OCI-LY7 (cell line): Measurements from ENCODE around the gene FAM78A. TPM values are rescaled to one million over a fixed set of nuclear protein-coding genes. Genes with fewer than 3 reads are reported as not detected.

Source experiments
- BruUV-seq: library from RNA; stranded (reverse); fragments of 400-500 nt; replicated peaks from 2 replicates; lab custom pipeline; 2021; lab: Mats Ljungman, UMichigan
- CTCF ChIA-PET: fragments of 300-600 bp; sonication (Branson Sonifier 250); formaldehyde crosslinking; loops from one replicate; lab custom pipeline; 2022; ENCODE audit warnings: antibody characterized with exemption; ENCODE audit not compliant: unreplicated experiment; lab: Charles Lee
- POLR2A ChIA-PET: fragments of 300-600 bp; sonication (Branson Sonifier 250); formaldehyde crosslinking; loops from one replicate; lab custom pipeline; 2022; ENCODE audit warnings: antibody characterized with exemption; lab: Charles Lee
- DNase-seq: peaks from one replicate; pipeline ENCODE4 v3.0.0-alpha.2; 2015; ENCODE audit warnings: low spot score
- H2AFZ ChIP-seq: fragments of 200-600 bp; sonication (generic), shearing (Covaris generic); 2 replicates; pipeline ENCODE4 v1.6.1; 2014; ENCODE audit warnings: mild to moderate bottlenecking, antibody characterized with exemption, low read length, moderate library complexity
- H3K27ac ChIP-seq: fragments of 200-600 bp; sonication (generic); 2 replicates; pipeline ENCODE4 v1.5.1; 2014; ENCODE audit warnings: mixed run types, low read depth, mild to moderate bottlenecking, moderate library complexity, low read length, inconsistent platforms; ENCODE audit not compliant: poor library complexity, severe bottlenecking
- H3K36me3 ChIP-seq: fragments of 200-600 bp; sonication (generic); 2 replicates; pipeline ENCODE4 v1.6.1; 2014; ENCODE audit warnings: mild to moderate bottlenecking, antibody characterized with exemption, low read length, moderate library complexity, mixed read lengths; ENCODE audit not compliant: insufficient read depth
- H3K4me1 ChIP-seq: fragments of 200-600 bp; sonication (generic); 2 replicates; pipeline ENCODE4 v1.5.1; 2014; ENCODE audit warnings: mild to moderate bottlenecking, low read length; ENCODE audit not compliant: insufficient read depth, poor library complexity, severe bottlenecking
- H3K4me2 ChIP-seq: fragments of 200-600 bp; sonication (generic); 2 replicates; pipeline ENCODE4 v1.6.1; 2014; ENCODE audit warnings: mild to moderate bottlenecking, low read length
- H3K4me3 ChIP-seq: fragments of 200-600 bp; sonication (generic); 2 replicates; pipeline ENCODE4 v1.5.1; 2014; ENCODE audit warnings: mild to moderate bottlenecking, low read depth, low read length; ENCODE audit not compliant: poor library complexity, severe bottlenecking
- H3K79me2 ChIP-seq: fragments of 200-600 bp; sonication (generic); 2 replicates; pipeline ENCODE4 v1.6.1; 2016; ENCODE audit warnings: low read depth, mild to moderate bottlenecking, low read length, moderate library complexity, mixed read lengths; ENCODE audit not compliant: insufficient read depth
- H3K9me2 ChIP-seq: fragments of 200-600 bp; sonication (generic); 2 replicates; pipeline ENCODE4 v1.6.1; 2016; ENCODE audit warnings: mild to moderate bottlenecking, low read length, mixed read lengths; ENCODE audit not compliant: insufficient read depth
- H3K9me3 ChIP-seq: fragments of 200-600 bp; sonication (generic); 2 replicates; pipeline ENCODE4 v1.6.1; 2014; ENCODE audit warnings: mild to moderate bottlenecking, mixed run types, low read length, mixed read lengths
- H4K20me1 ChIP-seq: fragments of 200-600 bp; sonication (generic); 2 replicates; pipeline ENCODE4 v1.6.1; 2014; ENCODE audit warnings: mild to moderate bottlenecking, antibody characterized with exemption, low read length, moderate library complexity, mixed read lengths; ENCODE audit not compliant: insufficient read depth
- CTCF ChIP-seq: fragments of 200-600 bp; sonication (generic); conservative IDR thresholded peaks from 2 replicates; pipeline ENCODE4 v1.5.1; 2014; ENCODE audit warnings: mild to moderate bottlenecking, antibody characterized with exemption, low read length, moderate library complexity, mixed read lengths
- EZH2phosphoT487 ChIP-seq: fragments of 200-600 bp; sonication (generic); IDR thresholded peaks from 2 replicates; pipeline ENCODE4 v1.6.1; 2018; ENCODE audit warnings: low read depth, borderline replicate concordance, mild to moderate bottlenecking, mixed run types, antibody characterized with exemption, low read length, moderate library complexity, mixed read lengths
- intact Hi-C: fragments of 100-400 bp; cut with micrococcal nuclease; formaldehyde crosslinking; loops from one replicate; pipeline ENCODE4 v1.10.0; 2022; ENCODE audit not compliant: unreplicated experiment
- total RNA-seq, 2 experiments: library from RNA; depleted of rRNA in 1 of 2; stranded (reverse); fragments of >200 nt in 1 of 2; shearing (Covaris generic) in 1 of 2; gene quantifications; 2 replicates each; pipeline ENCODE4 v1.2.3, GENCODE V29; 2014 to 2022

FAM78A gene
- total RNA-seq, 2 experiments from 2014 or later, result 25.0 to 35.0 TPM

- H3K9me2 ChIP-seq, result no peaks in the 10 kb centered on the region
- no peaks in the 10 kb centered on the region for H3K4me1 ChIP-seq
- H4K20me1 ChIP-seq, result no peaks in the 10 kb centered on the region
- no peaks in the 10 kb centered on the region for H3K36me3 ChIP-seq
- no peak overlapping the region for H3K27ac ChIP-seq
- no peaks in the 10 kb centered on the region for H3K79me2 ChIP-seq
- no peak overlapping the region for H3K4me3 ChIP-seq
- TF ChIP-seq EZH2phosphoT487 (no peak), CTCF (no peak)
- no peaks in the 10 kb centered on the region for H3K9me3 ChIP-seq
- intact Hi-C loops, result no loop called here
- ChIA-PET CTCF (no interaction called here), POLR2A (no interaction called here)
- H2AFZ ChIP-seq, result no peak overlapping the region
- DNase-seq, result no peak
- H3K4me2 ChIP-seq, result no peak overlapping the region
- no TSS peak for BruUV-seq
Observed at GRCh38 chr9:131307974-131308373, 31.7 kb upstream of the FAM78A start.

- Histone ChIP-seq H3K9me2 (no peaks in the 10 kb centered on the region), H3K79me2 (no peaks in the 10 kb centered on the region), H3K4me1 (no peaks in the 10 kb centered on the region), H3K27ac (no peak overlapping the region), H3K9me3 (no peaks in the 10 kb centered on the region), H3K4me3 (no peak overlapping the region), H2AFZ (no peak overlapping the region), H3K4me2 (no peak overlapping the region), H4K20me1 (no peaks in the 10 kb centered on the region), H3K36me3 (no peaks in the 10 kb centered on the region)
- DNase-seq, result no peak
- ChIA-PET CTCF (no interaction called here), POLR2A (interaction anchor here (0.7 kb wide), 1 partner anchor 55 kb away, joined by 7 read pairs; no protein-coding TSS in a partner anchor)
- TF ChIP-seq EZH2phosphoT487 (no peak), CTCF (no peak)
- intact Hi-C loops, result no loop called here
- no TSS peak for BruUV-seq
Observed at GRCh38 chr9:131306397-131307004, 30.2 kb upstream of the FAM78A start.

- TF ChIP-seq EZH2phosphoT487, result no peak
- no peak for TF ChIP-seq CTCF
- Histone ChIP-seq H3K27ac (no peak overlapping the region), H3K79me2 (no peaks in the 10 kb centered on the region), H3K4me1 (no peaks in the 10 kb centered on the region), H3K36me3 (no peaks in the 10 kb centered on the region), H2AFZ (no peak overlapping the region), H3K9me2 (no peaks in the 10 kb centered on the region), H4K20me1 (no peaks in the 10 kb centered on the region), H3K9me3 (no peaks in the 10 kb centered on the region), H3K4me2 (no peak overlapping the region), H3K4me3 (no peak overlapping the region)
- no peak for DNase-seq
- intact Hi-C loops, result no loop called here
- ChIA-PET POLR2A (no interaction called here), CTCF (no interaction called here)
- no TSS peak for BruUV-seq
Observed at GRCh38 chr9:131304676-131305355, 28.5 kb upstream of the FAM78A start.
